ENCODE results near the gene DOCK2. TPM values are rescaled to one million over a fixed set of nuclear protein-coding genes. Genes with fewer than 3 reads are reported as not detected.

The DOCK2 gene
- total and polyA plus RNA-seq, 9 of the 15 experiments (the other 6 are each of a cell fraction or from before 2014, with no cell fraction given), result 4.5 to 42.6 (median 20.5) TPM

GRCh38 chr5:169848792-169849191, 211.7 kb downstream of the DOCK2 start:
- BruUV-seq (replicated peaks), result no TSS peak
- CTCF ChIA-PET (ENCODE audit: low intra/inter-chr PET ratio), result no interaction called here
- WGBS (ENCODE audit: insufficient coverage, low coverage, missing lambda C conversion rate), result 6% methylated on average over 2 of the region's 2 CpGs
- H3K36me3 ChIP-seq (ENCODE audit: control insufficient read depth, insufficient read depth, low read length), result no peaks in the 10 kb centered on the region
- intact Hi-C loops (cut with micrococcal nuclease) (no loop called here), in situ Hi-C loops (cut with MboI) (no loop called here)
- H3K79me2 ChIP-seq (ENCODE audit: control insufficient read depth, insufficient read depth, low read length), result no peaks in the 10 kb centered on the region
- no peaks in the 10 kb centered on the region for H3K27me3 ChIP-seq (ENCODE audit: control insufficient read depth in 2 of 2, insufficient read depth in 2 of 2, low read length in 2 of 2)
- FAIRE-seq (no peak), DNase-seq (ENCODE audit: extremely low read depth in 1 of 4, low spot score in 3 of 4) (no peak), ATAC-seq (no peak)
- H4K20me1 ChIP-seq (replicated peaks; ENCODE audit: control insufficient read depth, insufficient read depth, low read length), result no peaks in the 10 kb centered on the region
- no peak overlapping the region for H3K27ac ChIP-seq (ENCODE audit: extremely low read depth, low read depth, low read length)
- no peaks in the 10 kb centered on the region for H3K4me1 ChIP-seq (replicated peaks in 1 of 2; ENCODE audit: control insufficient read depth in 2 of 2, insufficient read depth in 2 of 2, low read length in 2 of 2)
- TF ChIP-seq TRIM25 (IDR thresholded peaks at IDR 0.05; ENCODE audit: borderline replicate concordance) (no peak), CREB1 (IDR thresholded peaks at IDR 0.05) (no peak), CREB1 (CRISPR knock-in tag; IDR thresholded peaks at IDR 0.05) (no peak), ZNF77 (CRISPR knock-in tag; IDR thresholded peaks at IDR 0.05) (no peak), MBD1 (CRISPR knock-in tag; IDR thresholded peaks at IDR 0.05) (no peak), ZNF280B (CRISPR knock-in tag; IDR thresholded peaks at IDR 0.05) (no peak), CHD2 (IDR thresholded peaks at IDR 0.05; ENCODE audit: low read depth, low read length) (no peak), RFX5 (IDR thresholded peaks at IDR 0.05; ENCODE audit: low read depth, low read length) (no peak)
- H2AFZ ChIP-seq (ENCODE audit: low read depth, low read length), result no peak overlapping the region
- POLR2A ChIA-PET, result no interaction called here
- H3K4me2 ChIP-seq (ENCODE audit: insufficient read depth, low read length), result no peak overlapping the region
- H3K9me3 ChIP-seq (replicated peaks; ENCODE audit: control insufficient read depth, insufficient read depth, low read depth, low read length), result peaks cover 6% of the 10 kb centered on the region
- H3K4me3 ChIP-seq, result no peak overlapping the region
- H3K9me1 ChIP-seq (ENCODE audit: control insufficient read depth, insufficient read depth, low read length), result no peaks in the 10 kb centered on the region
- no peak overlapping the region for H3K9ac ChIP-seq (ENCODE audit: insufficient read depth in 1 of 2, low read depth in 2 of 2, low read length in 2 of 2)

All from K562 (cell line).